Vagina (tissue), 2 donors: ENCODE measurements around the gene MMP24.

Experiments used
- POLR2A ChIP-seq, 2 donors: fragments of 450-650 bp; IDR thresholded peaks; one replicate each; pipeline ENCODE4 v1.6.1; 2017; ENCODE audit warnings: antibody characterized with exemption in 2 of 2, mild to moderate bottlenecking in 2 of 2, moderate library complexity in 2 of 2
- POLR2AphosphoS5 ChIP-seq, 2 donors: sonication (generic); formaldehyde crosslinking; IDR thresholded peaks; one replicate each; pipeline ENCODE4 v1.9.0; 2017; ENCODE audit warnings: antibody characterized with exemption in 2 of 2, mild to moderate bottlenecking in 2 of 2, low read depth in 1 of 2; ENCODE audit not compliant: insufficient read depth in 1 of 2
- TF ChIP-seq, protein P1 (sequence below), 3 experiments: fragments of 450-650 bp in 2 of 3; fragments of 200-600 bp in 1 of 3; sonication (generic) in 1 of 3; IDR thresholded peaks; one replicate each; pipeline ENCODE4 v1.5.1; 2017 to 2019; ENCODE audit warnings: antibody characterized with exemption in 3 of 3, mild to moderate bottlenecking in 2 of 3, moderate library complexity in 2 of 3

DNA sequence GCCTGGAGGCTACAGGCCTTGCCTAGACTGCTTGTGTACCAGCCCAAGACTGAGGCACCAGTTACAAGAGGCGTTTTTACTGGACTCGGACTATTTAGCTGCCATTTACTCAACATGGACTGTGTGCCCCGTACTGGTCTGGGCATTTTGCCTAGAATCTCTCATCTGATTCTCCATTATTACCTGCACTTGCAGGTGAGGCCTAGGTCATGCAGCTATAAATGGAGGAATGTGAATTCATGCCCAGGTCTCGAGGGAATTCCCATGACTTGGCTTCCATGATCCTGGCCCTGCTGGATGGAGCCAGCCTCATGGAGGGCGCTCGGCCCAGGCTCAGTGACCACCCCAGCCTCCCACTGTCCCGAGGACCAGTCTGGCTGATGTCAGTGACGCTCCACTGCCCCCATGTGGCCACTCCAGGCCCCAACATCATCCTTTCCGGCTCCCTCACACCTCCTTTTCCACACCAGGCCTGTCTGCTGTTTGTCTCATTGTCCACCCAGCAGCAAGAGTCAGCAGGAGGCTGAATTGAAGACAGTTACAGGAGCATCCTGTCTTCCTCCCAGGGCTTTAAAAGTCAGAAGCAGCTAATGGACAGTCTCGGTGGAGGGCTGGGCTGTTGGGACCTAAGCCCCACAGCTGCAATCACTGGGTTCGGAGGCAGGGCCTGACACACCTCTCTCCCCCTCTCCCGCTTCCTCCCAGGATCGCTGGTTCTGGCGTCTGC is 42.7 kb downstream of the MMP24 start:
- TF ChIP-seq, protein P1, sequence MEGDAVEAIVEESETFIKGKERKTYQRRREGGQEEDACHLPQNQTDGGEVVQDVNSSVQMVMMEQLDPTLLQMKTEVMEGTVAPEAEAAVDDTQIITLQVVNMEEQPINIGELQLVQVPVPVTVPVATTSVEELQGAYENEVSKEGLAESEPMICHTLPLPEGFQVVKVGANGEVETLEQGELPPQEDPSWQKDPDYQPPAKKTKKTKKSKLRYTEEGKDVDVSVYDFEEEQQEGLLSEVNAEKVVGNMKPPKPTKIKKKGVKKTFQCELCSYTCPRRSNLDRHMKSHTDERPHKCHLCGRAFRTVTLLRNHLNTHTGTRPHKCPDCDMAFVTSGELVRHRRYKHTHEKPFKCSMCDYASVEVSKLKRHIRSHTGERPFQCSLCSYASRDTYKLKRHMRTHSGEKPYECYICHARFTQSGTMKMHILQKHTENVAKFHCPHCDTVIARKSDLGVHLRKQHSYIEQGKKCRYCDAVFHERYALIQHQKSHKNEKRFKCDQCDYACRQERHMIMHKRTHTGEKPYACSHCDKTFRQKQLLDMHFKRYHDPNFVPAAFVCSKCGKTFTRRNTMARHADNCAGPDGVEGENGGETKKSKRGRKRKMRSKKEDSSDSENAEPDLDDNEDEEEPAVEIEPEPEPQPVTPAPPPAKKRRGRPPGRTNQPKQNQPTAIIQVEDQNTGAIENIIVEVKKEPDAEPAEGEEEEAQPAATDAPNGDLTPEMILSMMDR (IDR thresholded peaks at IDR 0.05) = peak; percentile 7 to 64 (median 37)
- no peak for TF ChIP-seq POLR2AphosphoS5 (IDR thresholded peaks at IDR 0.05; ENCODE audit: insufficient read depth in 1 of 2, low read depth in 1 of 2)
- no peak for TF ChIP-seq POLR2A (IDR thresholded peaks at IDR 0.05)
